CD8-positive, alpha-beta memory T cell (primary cell): ENCODE data around the gene RIPOR3. TPM values are rescaled to one million over a fixed set of nuclear protein-coding genes. Genes with fewer than 3 reads are reported as not detected.
"Not testable (repeated sequence)": the region's sequence is repeated elsewhere in the genome, so short reads cannot be mapped to it uniquely, and the experiment has no call there.

Experiments used
- CTCF ChIA-PET: fragments of 350-600 bp; sonication (Branson Sonifier 250); formaldehyde crosslinking; loops from one replicate; lab custom pipeline; 2021; ENCODE audit warnings: antibody characterized with exemption; lab: Charles Lee
- POLR2A ChIA-PET: fragments of 350-600 bp; sonication (Branson Sonifier 250); formaldehyde crosslinking; loops from one replicate; lab custom pipeline; 2021; ENCODE audit warnings: antibody characterized with exemption; lab: Charles Lee
- DNase-seq, 5 donors: peaks; one replicate each; pipeline versions ENCODE4 v3.0.0 to v3.0.0-alpha.2; 2020 to 2022; ENCODE audit warnings: mixed read lengths in 1 of 5
- H3K27ac ChIP-seq: one replicate; pipeline ENCODE4 v1.7.0; 2013; ENCODE audit warnings: low read depth, mild to moderate bottlenecking, low read length, moderate library complexity
- H3K27me3 ChIP-seq: 2 replicates; pipeline ENCODE4 v1.7.0; 2013; ENCODE audit warnings: low read length, mild to moderate bottlenecking; ENCODE audit not compliant: insufficient read depth, poor library complexity, severe bottlenecking
- H3K36me3 ChIP-seq: 2 replicates; pipeline ENCODE4 v1.7.0; 2013; ENCODE audit warnings: mild to moderate bottlenecking, low read length, moderate library complexity; ENCODE audit not compliant: insufficient read depth
- H3K4me1 ChIP-seq: 2 replicates; pipeline ENCODE4 v1.7.0; 2013; ENCODE audit warnings: mild to moderate bottlenecking, low read length, moderate library complexity; ENCODE audit not compliant: insufficient read depth
- H3K4me3 ChIP-seq: 2 replicates; pipeline ENCODE4 v1.7.0; 2013; ENCODE audit warnings: mild to moderate bottlenecking, low read length
- H3K9me3 ChIP-seq: 2 replicates; pipeline ENCODE4 v1.7.0; 2013; ENCODE audit warnings: mild to moderate bottlenecking, low read length
- H3K27ac Mint-ChIP-seq, 8 donors: one replicate each; pipeline ENCODE4 v1.8.0; 2020 to 2021; ENCODE audit warnings: mixed read lengths in 8 of 8, mild to moderate bottlenecking in 6 of 8, inconsistent platforms in 3 of 8, moderate library complexity in 3 of 8
- H3K27me3 Mint-ChIP-seq, 2 donors: one replicate each; pipeline ENCODE4 v1.8.0; 2020 to 2021; ENCODE audit warnings: mixed read lengths in 2 of 2, mild to moderate bottlenecking in 1 of 2, moderate library complexity in 1 of 2
- H3K36me3 Mint-ChIP-seq, 3 donors: one replicate each; pipeline ENCODE4 v1.8.0; 2020 to 2021; ENCODE audit warnings: mixed read lengths in 3 of 3, inconsistent platforms in 1 of 3, mild to moderate bottlenecking in 1 of 3
- H3K4me1 Mint-ChIP-seq, 3 donors: one replicate each; pipeline ENCODE4 v1.8.0; 2020 to 2021; ENCODE audit warnings: mixed read lengths in 3 of 3, inconsistent platforms in 1 of 3, mild to moderate bottlenecking in 1 of 3
- H3K4me3 Mint-ChIP-seq, 7 donors: one replicate each; pipeline ENCODE4 v1.8.0; 2020 to 2021; ENCODE audit warnings: mixed read lengths in 7 of 7, mild to moderate bottlenecking in 6 of 7, moderate library complexity in 4 of 7, inconsistent platforms in 2 of 7
- H3K9me3 Mint-ChIP-seq, 5 donors: one replicate each; pipeline ENCODE4 v1.8.0; 2020 to 2022; ENCODE audit warnings: mixed read lengths in 5 of 5, mild to moderate bottlenecking in 3 of 5, moderate library complexity in 2 of 5, inconsistent platforms in 1 of 5
- polyA plus RNA-seq: library from polyadenylated mRNA; unstranded; fragments of 300-500 nt; fragmentation: Illumina TruSeq; gene quantifications from one replicate; pipeline ENCODE4 v1.2.3, GENCODE V29; 2021
- total RNA-seq, 2 experiments: library from RNA; stranded (reverse); gene quantifications; one replicate each; pipeline ENCODE4 v1.2.3, GENCODE V29; 2021

Gene RIPOR3
- total and polyA plus RNA-seq, 3 experiments from 2014 or later, result 1.8 TPM; not detected in 2

- Mint-ChIP-seq H3K27ac (no peak overlapping the region), H3K4me3 (no peak overlapping the region), H3K27me3 (peaks cover 14 to 40% of the 10 kb centered on the region in 2 donors), H3K36me3 (peaks cover 0 to 2% (median 0%) of the 10 kb centered on the region in 3 donors), H3K9me3 (no peaks in the 10 kb centered on the region), H3K4me1 (no peaks in the 10 kb centered on the region)
- Histone ChIP-seq H3K4me3 (no peak overlapping the region), H3K27ac (no peak overlapping the region), H3K4me1 (no peaks in the 10 kb centered on the region), H3K9me3 (no peaks in the 10 kb centered on the region), H3K27me3 (no peaks in the 10 kb centered on the region), H3K36me3 (no peaks in the 10 kb centered on the region)
- POLR2A ChIA-PET, result no interaction called here
- no peak for DNase-seq
- CTCF ChIA-PET, result no interaction called here
Observed at GRCh38 chr20:50704971-50705370, 13.6 kb upstream of the RIPOR3 start.

DNA sequence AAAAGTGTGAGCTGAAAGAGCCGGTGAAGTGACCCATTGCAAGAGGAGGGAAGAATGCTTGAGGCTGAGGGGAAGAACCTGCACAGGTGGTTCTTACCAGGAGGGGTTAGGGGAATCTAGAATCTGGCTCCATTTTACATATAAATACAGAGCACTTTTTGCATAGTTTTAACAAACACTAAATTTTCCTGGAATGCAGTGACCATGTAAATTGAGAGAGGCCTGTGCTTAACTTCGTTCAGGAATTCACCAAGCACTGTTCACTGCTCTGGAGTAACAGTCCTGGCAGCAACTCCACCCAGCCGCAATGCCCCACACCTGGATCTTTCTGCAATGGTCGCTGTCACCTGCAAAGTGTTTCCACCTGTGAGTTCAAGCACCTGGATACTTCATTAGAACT lies 13.2 kb upstream of the RIPOR3 start:
- Histone ChIP-seq H3K27me3 (no peaks in the 10 kb centered on the region), H3K4me1 (no peaks in the 10 kb centered on the region), H3K27ac (no peak overlapping the region), H3K4me3 (no peak overlapping the region), H3K36me3 (no peaks in the 10 kb centered on the region), H3K9me3 (no peaks in the 10 kb centered on the region)
- Mint-ChIP-seq H3K36me3 (peaks cover 0 to 2% (median 0%) of the 10 kb centered on the region in 3 donors), H3K27me3 (peaks cover 14 to 43% of the 10 kb centered on the region in 2 donors), H3K27ac (no peak overlapping the region), H3K9me3 (no peaks in the 10 kb centered on the region), H3K4me1 (no peaks in the 10 kb centered on the region), H3K4me3 (no peak overlapping the region)
- POLR2A ChIA-PET, result no interaction called here
- no peak for DNase-seq
- CTCF ChIA-PET, result no interaction called here

DNA sequence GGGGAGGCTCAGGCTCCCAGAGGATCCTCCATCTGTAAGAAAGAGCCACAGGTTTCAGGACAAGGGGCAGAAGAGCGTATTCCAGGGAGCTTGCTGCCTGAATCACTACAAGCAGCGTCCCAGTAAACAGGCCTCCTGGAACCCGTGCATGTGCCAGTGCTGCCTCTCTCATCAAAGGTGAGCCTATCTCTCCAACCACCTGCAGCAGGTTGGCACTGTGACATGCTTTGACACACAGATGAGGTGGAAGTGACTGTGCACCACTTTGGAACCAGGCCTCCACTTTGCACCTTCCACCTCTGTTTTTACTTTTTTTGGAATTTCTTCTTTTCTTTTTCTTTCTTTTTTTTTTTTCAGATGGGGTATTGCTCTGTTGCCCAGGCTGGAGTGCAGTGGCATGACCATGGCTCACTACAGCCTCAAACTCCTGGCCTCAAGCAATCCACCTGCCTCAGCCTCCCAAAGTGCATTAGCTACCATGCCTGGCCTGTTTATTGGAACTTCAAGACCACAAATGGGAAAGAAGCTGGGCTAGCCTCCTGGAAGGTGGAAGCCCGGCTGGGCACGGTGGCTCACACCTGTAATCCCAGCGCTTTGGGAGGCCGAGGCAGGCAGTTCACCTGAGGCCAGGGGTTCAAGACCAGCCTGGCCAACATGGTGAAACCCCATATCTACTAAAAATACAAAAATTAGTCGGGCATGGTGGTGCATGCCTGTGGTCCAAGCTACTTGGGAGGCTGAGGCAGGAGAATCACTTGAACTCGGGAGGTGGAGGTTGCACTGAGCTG lies 12.5 kb upstream of the RIPOR3 start:
- POLR2A ChIA-PET, H3K36me3 Mint-ChIP-seq, CTCF ChIA-PET, H3K4me1 ChIP-seq, H3K27ac ChIP-seq, H3K27me3 ChIP-seq, DNase-seq, H3K9me3 ChIP-seq, H3K27ac Mint-ChIP-seq, H3K36me3 ChIP-seq, H3K9me3 Mint-ChIP-seq, H3K4me3 Mint-ChIP-seq, H3K4me3 ChIP-seq, H3K4me1 Mint-ChIP-seq: not testable (repeated sequence)
- peaks cover 14 to 46% of the 10 kb centered on the region in 2 donors for H3K27me3 Mint-ChIP-seq

GRCh38 chr20:50701041-50701963 lies 10.0 kb upstream of the RIPOR3 start:
- H3K27ac ChIP-seq, result no peak overlapping the region
- no peak overlapping the region for H3K4me3 ChIP-seq
- Mint-ChIP-seq H3K4me1 (no peaks in the 10 kb centered on the region), H3K9me3 (no peaks in the 10 kb centered on the region), H3K4me3 (no peak overlapping the region), H3K27me3 (peaks cover 14 to 44% of the 10 kb centered on the region in 2 donors), H3K36me3 (peaks cover 0 to 2% (median 0%) of the 10 kb centered on the region in 3 donors), H3K27ac (no peak overlapping the region)
- H3K27me3 ChIP-seq, result no peaks in the 10 kb centered on the region
- ChIA-PET CTCF (no interaction called here), POLR2A (no interaction called here)
- no peak for DNase-seq
- H3K4me1 ChIP-seq, result no peaks in the 10 kb centered on the region
- H3K36me3 ChIP-seq, result no peaks in the 10 kb centered on the region
- H3K9me3 ChIP-seq, result no peaks in the 10 kb centered on the region

DNA sequence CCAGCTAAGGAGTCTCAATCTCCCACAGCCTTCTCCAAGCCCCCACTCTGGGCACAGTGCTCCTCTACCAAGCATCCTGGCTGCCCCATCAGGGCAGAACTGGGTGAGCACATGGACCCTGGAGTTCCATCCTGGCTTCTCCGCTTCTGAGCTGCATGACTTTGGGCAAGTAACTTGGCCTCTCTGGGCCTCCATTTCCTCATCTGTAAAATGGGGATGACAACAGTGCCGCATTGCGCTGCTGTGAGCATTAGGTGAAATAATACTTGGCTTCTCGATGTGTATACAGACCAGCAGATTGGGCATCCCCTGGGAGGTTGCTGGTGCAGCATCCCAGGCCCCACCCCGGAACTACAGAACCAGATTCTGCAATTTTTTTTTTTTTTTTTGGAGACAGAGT lies 8.3 kb upstream of the RIPOR3 start:
- Mint-ChIP-seq H3K27me3 (peaks cover 8 to 35% of the 10 kb centered on the region in 2 donors), H3K4me1 (no peaks in the 10 kb centered on the region), H3K27ac (no peak overlapping the region), H3K36me3 (no peaks in the 10 kb centered on the region), H3K4me3 (no peak overlapping the region), H3K9me3 (no peaks in the 10 kb centered on the region)
- POLR2A ChIA-PET, result no interaction called here
- Histone ChIP-seq H3K9me3 (no peaks in the 10 kb centered on the region), H3K4me1 (no peaks in the 10 kb centered on the region), H3K27me3 (no peaks in the 10 kb centered on the region), H3K36me3 (no peaks in the 10 kb centered on the region), H3K4me3 (no peak overlapping the region), H3K27ac (no peak overlapping the region)
- no peak for DNase-seq
- CTCF ChIA-PET, result no interaction called here

- POLR2A ChIA-PET, H3K4me1 Mint-ChIP-seq, DNase-seq, H3K27ac ChIP-seq, H3K27ac Mint-ChIP-seq, CTCF ChIA-PET, H3K9me3 Mint-ChIP-seq, H3K27me3 ChIP-seq, H3K36me3 Mint-ChIP-seq, H3K4me1 ChIP-seq, H3K9me3 ChIP-seq, H3K36me3 ChIP-seq, H3K4me3 Mint-ChIP-seq, H3K4me3 ChIP-seq: not testable (repeated sequence)
- H3K27me3 Mint-ChIP-seq, result peaks cover 5 to 37% of the 10 kb centered on the region in 2 donors
Observed at GRCh38 chr20:50698255-50698654, 6.9 kb upstream of the RIPOR3 start.

DNA sequence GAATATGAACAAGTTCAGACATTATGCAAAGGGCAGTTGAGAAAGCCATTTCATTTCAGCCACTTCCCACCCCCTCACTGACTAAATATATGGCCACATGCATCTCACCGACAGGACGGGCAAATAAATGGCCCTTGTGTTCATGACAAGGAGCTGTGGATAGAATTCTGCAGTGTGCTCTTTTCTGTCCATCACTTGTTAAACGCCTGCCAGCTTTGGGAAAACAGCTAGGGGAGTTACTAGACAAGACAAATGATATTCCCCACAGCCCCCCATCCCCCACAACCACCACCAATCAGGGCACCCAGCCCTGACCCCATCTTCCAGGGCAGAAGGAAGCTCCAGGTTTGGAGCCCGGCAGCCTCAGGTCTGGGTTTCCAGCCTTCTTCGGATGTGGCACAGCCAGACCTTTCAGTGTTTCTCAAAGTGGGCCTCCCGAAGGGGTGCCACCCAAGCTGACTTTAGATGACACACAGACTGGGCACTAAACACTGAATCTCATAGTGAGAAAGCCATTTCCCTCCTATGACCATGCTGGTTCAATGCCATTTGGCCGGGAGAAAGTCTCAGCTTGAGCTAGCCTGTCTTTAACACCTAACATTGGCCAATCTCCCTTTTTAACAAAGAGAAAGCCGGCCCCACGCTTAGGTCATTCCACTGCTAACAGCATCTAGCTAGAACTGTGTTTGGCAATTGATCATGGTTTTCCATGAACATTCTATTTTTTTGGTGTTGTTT lies 4.0 kb upstream of the RIPOR3 start:
- no peaks in the 10 kb centered on the region for H3K36me3 Mint-ChIP-seq
- CTCF ChIA-PET, result interaction anchor here (1.7 kb wide), 1 partner anchor 54 kb away, joined by 4 read pairs; no protein-coding TSS in a partner anchor

More for the DNA sequence above, 4.0 kb upstream of the RIPOR3 start:
- H3K4me3 Mint-ChIP-seq, result no peak overlapping the region
- Histone ChIP-seq H3K4me3 (no peak overlapping the region), H3K27ac (no peak overlapping the region), H3K27me3 (peaks cover 5% of the 10 kb centered on the region), H3K9me3 (no peaks in the 10 kb centered on the region), H3K36me3 (no peaks in the 10 kb centered on the region), H3K4me1 (no peaks in the 10 kb centered on the region)
- POLR2A ChIA-PET, result no interaction called here
- peaks cover 0 to 19% (median 8%) of the 10 kb centered on the region in 3 donors for H3K4me1 Mint-ChIP-seq
- H3K27me3 Mint-ChIP-seq, result peaks cover 21 to 47% of the 10 kb centered on the region in 2 donors
- no peaks in the 10 kb centered on the region for H3K9me3 Mint-ChIP-seq
- H3K27ac Mint-ChIP-seq, result no peak overlapping the region
- no peak for DNase-seq
